ENCODE measurements around the gene PDE4D. TPM values are rescaled to one million over a fixed set of nuclear protein-coding genes. Genes with fewer than 3 reads are reported as not detected.
A peak's percentile ranks its signal among the peaks of the same experiment; 100 is the strongest.
"Not testable (repeated sequence)": the region's sequence is repeated elsewhere in the genome, so short reads cannot be mapped to it uniquely, and the experiment has no call there.

Gene PDE4D
- total RNA-seq, 1 donor from 2014 or later, result 27.4 TPM

GRCh38 chr5:59800347-59800893 is 93.1 kb downstream of the PDE4D start:
- DNase-seq (ENCODE audit: extremely low read depth, low read depth, low spot score), result no peak

DNA sequence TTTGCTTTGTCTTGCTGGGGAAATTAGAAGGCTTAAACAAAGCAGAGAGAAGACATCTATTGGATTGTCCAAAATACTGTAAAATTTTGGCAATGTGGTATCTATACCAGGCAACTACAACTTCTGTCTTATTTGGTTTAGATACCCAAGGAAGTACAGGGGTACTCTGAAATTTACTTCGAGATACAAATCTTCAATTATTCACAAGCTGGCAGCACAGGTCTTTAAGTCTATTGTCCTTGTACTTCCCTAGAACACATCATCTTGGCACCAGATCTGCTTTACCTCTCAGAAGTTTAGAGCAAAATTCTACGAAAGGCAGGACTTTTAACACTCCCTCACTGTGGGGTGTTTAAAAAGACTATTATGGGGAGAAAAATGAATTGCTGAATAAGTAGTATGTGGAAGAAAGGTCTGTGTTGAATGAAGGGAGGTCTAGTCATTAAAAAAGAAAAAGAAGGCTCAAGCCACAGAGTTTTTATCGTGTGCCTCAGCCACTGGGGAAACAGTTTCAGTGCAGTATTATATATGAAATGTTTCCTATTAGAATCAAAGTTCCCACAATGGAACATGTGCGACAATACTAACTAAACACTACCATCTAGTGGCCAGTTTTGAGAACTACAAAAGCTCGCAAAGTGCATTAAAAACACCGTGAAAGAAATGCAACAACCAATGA is 93.7 kb downstream of the PDE4D start:
- no peak for DNase-seq (ENCODE audit: extremely low read depth, low read depth, low spot score)

- no peak for DNase-seq (ENCODE audit: extremely low read depth, low read depth, low spot score)
These were observed 94.5 kb downstream of the PDE4D start for GRCh38 chr5:59798862-59799667.

DNA sequence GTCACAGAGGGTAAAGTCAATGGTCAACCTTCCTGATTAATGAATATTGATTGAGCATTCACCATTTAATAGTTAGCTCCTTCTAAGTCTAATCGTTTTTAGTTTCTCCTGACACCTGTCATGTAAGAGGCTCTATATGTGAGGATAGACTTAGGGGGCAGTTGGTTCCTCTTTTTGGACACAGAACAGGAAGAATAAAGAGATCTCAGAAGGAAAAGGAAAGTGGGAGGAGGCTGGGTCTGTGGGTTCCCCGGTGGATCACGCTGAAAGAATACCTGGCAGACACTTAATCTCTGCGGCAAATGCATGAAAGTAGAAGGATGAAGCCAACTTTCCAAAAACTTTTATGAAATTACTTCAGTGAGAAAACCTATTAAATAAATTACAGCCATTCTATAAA is 98.4 kb downstream of the PDE4D start:
- no peak for DNase-seq (ENCODE audit: extremely low read depth, low read depth, low spot score)

DNA sequence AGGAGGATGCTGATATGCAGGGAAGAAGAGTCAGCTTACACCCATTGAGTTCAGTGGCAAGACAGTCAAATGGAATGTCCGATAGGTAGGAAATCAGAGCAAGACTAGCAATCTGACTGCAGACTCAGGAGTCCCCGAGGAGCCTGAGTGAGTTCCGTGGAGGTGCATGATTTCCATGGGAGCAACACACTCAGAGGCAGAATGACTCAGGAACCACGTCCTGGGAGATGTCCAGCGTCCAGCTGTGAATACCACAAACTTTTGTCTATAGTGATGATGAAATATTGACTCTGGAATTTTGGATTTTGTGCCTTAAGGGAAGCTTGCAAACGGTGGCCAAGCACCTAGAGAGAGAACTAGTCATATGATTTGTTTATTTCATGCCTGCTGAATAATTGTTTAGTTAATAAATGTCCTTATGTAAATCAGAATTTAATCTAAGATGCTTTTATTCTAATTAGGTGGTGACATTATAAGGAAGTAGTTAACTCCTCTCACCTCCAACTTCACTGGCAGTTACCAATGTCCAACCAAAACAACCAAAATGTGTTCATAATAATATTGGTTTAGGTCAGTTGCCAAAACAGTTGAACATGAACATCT is 100.4 kb downstream of the PDE4D start:
- DNase-seq (ENCODE audit: extremely low read depth, low read depth, low spot score), result no peak

- DNase-seq (ENCODE audit: extremely low read depth, low read depth, low spot score), result no peak
These were observed 101.9 kb downstream of the PDE4D start for GRCh38 chr5:59791617-59792016.

- DNase-seq (ENCODE audit: extremely low read depth, low read depth, low spot score), result no peak
These were observed 102.6 kb downstream of the PDE4D start for GRCh38 chr5:59790776-59791475.

DNA sequence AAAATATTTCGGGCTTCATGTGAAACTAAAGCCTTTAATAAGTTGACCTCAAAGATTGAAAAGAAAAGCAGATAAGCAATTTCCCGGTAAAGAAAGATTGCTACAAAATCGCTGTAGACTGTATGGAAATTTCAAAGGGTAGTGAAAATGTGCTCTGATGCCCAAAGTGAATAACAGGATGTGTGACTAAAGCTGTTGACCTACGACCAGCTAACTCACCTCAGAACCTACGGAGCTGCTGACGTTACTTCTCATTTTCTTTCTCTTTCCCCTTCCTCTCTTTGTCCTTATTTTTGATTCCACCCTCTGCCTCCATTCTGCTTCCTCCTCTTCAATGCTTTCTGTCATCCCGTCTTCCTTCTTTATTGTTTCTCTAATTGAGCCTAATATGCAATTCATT is 103.2 kb downstream of the PDE4D start:
- DNase-seq (ENCODE audit: extremely low read depth, low read depth, low spot score), result peak; percentile 90

- DNase-seq (ENCODE audit: extremely low read depth, low read depth, low spot score), result peak; percentile 41
These were observed 103.6 kb downstream of the PDE4D start for GRCh38 chr5:59789894-59790293.

GRCh38 chr5:59789197-59789596 is 104.3 kb downstream of the PDE4D start:
- no peak for DNase-seq (ENCODE audit: extremely low read depth, low read depth, low spot score)

GRCh38 chr5:59786334-59786805 is 107.2 kb downstream of the PDE4D start:
- DNase-seq (ENCODE audit: extremely low read depth, low read depth, low spot score), result no peak

- DNase-seq (ENCODE audit: extremely low read depth, low read depth, low spot score), result no peak
These were observed 107.7 kb downstream of the PDE4D start for GRCh38 chr5:59785676-59786333.

DNA sequence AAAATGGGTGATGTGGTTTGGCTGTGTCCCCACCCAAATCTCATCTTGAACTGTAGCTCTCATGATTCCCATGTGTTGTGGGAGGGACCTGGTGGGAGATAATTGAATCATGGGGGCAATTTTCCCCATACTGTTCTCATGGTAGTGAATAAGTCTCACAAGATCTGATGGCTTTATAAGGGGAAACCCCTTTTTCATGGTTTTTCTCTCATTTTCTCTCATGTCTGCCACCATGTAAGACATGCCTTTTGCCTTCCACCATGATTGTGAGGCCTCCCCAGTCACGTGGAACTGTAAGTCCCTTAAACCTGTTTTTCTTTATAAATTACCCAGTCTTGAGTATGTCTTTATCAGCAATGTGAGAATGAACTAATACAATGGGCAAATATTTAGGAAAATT is 108.8 kb downstream of the PDE4D start:
- not testable (repeated sequence) for DNase-seq (ENCODE audit: extremely low read depth, low read depth, low spot score)

DNA sequence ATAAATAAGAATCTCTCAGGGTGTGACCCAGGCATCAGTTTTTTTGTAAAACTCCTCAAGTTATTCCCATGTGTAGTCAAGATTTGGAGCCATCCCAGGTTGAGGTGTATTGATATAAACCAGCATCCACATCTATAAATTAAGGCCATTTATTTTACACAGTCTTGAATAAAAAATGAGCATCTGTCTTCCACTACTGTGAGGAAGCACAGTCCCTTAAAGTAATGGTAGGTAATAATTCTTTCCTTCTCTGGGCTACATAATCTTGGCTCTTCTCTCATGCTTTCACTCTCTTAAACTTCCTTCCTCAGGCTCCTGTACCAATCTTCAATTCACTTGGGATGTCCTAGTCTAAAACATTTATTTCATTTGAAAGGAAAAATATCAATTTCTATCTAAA is 110.3 kb downstream of the PDE4D start:
- DNase-seq (ENCODE audit: extremely low read depth, low read depth, low spot score), result no peak

- DNase-seq (ENCODE audit: extremely low read depth, low read depth, low spot score), result no peak
These were observed 110.7 kb downstream of the PDE4D start for GRCh38 chr5:59782856-59783255.

DNA sequence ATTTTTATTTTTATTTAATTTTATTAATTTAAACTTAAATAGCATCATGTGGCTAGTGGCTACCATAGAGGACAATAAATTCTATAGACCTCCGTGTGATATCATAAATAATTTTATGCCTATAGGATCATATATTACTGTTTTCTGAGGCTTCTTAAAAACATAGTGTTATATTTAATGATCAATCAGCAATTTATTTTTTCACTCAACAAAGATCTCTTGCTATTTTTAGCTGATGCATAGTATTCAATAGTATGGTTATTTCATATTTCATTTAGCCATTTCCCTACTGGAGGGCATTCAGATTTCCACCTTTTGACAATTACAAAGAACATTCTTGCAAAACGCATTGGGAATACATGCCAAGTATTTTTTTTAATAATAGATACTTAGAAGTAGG is 114.1 kb downstream of the PDE4D start:
- no peak for DNase-seq (ENCODE audit: extremely low read depth, low read depth, low spot score)

DNA sequence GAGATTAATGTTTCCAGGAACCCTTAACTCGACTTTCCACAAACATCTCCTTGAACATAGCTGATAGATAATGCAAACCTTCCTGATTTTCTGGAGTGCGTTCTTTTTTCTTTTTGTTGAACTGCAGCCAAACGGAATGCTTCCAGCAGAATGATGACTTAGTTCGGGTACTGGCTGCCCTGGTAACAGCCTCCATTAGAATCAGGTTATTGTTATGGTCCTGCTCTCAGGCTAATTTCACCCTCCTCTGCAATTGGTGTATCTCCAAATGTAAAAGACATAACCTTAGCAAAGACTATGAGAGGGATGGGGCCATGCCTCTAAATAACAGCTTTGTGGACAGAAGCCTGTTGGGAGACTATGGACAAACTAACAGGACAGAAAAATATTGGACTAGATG is 116.5 kb downstream of the PDE4D start:
- DNase-seq (ENCODE audit: extremely low read depth, low read depth, low spot score), result no peak

- DNase-seq (ENCODE audit: extremely low read depth, low read depth, low spot score), result no peak
These were observed 120.2 kb downstream of the PDE4D start for GRCh38 chr5:59773294-59773693.

DNA sequence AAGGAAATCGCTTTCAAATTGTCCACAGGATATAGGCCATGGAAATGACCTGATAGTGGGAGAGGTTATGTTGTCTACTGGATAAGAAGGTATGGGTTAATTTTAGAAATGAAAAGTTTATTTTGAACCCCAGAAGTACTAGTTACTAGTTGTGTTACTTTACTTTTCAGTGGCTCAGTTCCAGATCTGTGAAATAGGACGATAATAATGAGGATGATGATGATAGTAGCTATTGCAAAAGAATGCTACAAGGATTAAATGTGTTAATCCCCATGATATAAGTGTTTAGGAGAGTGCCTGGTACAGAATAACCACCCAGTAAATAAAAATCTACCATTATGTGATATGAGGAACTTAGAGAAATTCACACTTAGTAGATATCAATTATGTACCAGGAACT is 120.8 kb downstream of the PDE4D start:
- no peak for DNase-seq (ENCODE audit: extremely low read depth, low read depth, low spot score)

GRCh38 chr5:59772206-59772605 is 121.3 kb downstream of the PDE4D start:
- DNase-seq (ENCODE audit: extremely low read depth, low read depth, low spot score), result no peak
